Inflammatory macrophage treated with lipopolysaccharide for 4 hours (primary cell): ENCODE results near the gene PITX3.

Experiments
- DNase-seq: peaks from one replicate; pipeline ENCODE4 v3.0.0-alpha.2; 2020

The PITX3 gene

DNA sequence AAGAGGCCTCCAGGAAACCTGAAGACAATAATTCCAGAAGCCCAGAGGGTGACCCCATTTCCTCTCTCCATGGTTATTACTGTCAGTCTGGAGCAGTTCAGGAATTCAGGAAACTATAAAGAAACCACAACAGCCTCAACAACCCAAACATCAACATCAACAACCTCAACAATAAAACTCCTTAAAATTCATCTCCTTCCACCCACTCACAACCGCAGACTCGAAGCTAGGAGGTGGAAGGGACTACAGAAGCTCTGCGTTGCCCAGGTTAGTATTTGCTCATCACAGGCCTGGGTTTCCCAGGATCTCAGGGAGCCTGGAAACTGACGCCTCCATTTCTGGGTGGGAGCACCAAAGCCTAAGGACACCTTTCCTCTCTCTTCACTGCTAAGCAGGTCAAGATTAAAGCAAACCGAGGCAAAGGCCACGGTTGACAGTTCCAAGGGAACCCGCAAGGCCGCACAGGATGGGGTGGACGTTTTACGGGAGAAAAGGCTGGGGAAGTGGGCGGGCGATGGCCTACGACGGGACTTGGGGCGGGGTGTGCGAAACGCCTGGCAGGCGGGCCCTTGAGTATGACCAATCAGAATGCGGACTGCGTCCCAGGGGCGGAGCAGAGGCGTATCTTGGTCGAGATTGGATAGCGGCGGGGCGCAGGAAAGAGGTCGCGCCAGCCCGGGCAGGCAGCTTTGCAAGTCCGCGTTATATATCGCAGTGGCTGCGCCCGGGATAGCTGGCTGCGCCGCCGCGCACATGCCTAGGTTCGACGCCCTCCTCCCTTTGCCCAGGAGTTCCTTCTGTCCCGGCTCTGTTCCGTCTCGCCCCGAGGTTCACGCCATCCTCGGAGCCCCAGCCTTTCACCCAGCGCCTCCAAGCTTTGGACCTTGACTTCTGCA is 15.4 kb downstream of the PITX3 start, which contains the start of gene ELOVL3:
Gene ELOVL3, plus strand, starts transcription at position 654 of the 896 bp plus-strand sequence. CDS start 250 bp downstream, outside the sequence.
- DNase-seq: peak; percentile 93

DNA sequence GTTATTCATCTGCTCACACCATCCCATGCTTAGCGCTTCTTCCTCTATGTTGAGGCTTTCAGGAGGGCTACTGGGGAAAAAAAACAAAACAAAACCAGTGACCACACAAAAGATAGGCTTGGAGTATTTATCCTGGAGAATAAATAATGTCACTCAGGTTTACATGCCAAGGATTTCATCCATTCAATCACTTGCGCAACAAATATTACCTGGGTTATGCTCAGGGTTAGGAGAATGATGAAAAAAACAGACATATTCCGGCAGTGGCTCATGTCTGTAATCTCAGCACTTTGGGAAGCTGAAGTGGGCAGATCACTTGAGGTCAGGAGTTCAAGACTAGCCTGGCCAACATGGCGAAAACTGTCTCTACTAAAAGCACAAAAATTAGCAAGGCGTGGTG is 18.5 kb downstream of the PITX3 start:
- DNase-seq: no peak

DNA sequence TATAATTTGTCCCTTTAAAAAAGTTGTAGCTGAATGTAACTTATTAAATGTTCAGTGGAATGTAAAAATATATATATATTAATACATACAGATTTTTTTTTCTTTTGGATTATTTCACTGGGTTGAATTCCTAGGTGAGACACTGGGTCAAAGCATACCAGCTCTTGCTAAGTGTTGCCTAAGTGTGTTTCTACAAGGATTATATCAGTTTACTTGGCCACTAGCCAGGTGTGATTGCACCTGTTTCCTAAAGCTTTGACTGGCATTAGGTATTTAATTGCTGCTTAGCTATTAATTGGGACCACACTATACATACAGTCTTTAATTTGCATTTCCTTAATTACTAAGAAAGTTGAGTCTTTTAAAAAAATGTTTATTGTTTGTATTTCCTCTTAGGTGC is 20.7 kb downstream of the PITX3 start:
- DNase-seq: no peak

DNA sequence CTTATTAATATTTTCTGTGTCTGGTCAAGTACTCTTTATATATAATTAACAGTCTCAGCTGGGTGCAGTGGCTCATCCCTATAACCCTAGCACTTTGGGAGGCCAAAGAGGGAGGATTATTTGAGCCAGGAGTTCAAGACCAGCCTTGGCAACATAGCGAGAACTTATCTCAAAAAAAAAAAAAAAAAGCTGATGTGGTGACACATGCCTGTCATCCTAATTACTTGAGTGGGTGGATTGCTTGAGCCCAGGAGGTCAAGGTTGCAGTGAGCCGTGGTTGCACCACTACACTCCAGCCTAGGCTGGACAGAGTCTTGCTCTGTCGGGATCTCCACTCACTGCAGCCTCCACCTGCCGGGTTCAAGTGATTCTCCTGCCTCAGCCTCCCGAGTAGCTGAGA is 21.9 kb downstream of the PITX3 start:
- no peak for DNase-seq

DNA sequence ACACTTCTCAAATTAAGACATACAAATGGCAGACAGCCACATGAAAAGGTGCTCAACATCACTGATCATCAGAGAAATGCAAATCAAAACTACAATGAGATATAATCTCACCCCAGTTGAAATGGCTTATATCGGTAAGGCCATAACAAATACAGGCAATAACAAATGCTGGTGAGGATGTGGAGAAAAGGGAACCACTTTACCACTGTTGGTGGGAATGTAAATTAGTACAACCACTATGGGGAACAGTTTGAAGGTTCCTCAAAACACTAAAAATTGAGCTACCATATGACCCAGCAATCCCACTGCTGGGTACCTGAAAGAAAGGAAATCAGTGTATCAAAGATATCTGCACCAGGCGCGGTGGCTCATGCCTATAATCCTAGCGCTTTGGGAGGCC is 27.7 kb downstream of the PITX3 start:
- peak; percentile 33 for DNase-seq

DNA sequence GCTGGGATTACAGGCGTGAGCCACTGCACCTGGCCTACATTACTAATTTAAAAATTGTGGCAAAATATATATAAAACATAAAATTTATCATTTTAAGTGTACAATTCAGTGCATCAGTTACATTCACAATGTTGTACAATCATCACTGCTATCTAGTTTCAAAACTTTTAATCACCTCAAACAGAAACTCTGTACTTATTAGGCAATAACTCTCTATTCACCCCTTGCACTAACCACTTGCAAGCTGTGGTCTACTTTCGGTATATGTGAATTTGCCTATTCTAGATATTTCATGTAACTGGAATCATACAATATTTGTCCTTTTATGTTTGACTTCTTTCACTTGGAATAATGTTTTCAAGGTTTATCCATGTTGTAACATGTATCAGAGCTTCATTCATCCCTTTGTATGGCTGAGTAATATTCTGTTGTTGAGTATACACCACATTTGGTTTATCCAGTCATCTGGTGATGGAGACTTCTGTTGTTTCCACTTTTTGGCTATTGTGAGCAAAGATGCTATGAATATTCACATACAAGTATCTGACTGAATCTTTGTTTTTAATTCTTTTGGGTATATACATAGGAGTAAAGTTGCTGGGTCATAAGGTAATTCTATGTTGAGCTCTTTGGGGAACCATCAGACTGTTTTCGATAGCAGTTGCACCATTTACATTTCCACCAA is 29.6 kb downstream of the PITX3 start:
- DNase-seq: no peak

DNA sequence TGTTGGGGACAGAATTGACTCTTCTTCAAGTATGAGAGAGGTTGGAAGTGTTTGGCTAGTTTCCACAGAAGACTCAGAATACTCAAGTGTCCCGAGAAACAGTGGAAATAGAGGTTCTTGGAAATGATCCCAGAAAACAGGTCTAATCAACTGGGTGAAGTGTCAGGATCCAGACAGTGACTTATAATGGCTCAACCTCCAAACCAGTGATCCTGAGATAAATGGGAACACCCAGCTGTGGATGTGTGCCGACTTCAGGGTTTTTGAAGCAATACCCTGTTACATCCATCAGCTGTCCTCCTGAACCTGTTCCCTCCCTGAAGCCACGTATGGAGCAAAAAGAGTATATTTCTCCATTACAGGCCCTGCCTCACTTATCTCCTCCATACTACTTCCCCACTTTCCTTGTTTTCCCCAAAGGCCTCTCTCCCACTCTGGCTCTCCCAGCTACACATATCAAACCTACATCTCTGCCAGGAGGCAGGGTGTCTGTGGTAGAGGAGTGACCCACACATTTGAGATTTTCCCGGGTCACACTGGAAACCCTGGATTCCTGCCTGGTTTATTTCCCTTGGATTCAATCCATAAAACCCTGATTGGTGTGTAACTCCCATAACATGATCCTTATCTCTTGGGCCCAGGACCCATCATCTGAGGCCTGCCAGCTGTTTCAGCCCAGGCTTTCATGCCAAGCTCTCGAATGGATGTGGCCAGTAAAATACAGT is 32.8 kb downstream of the PITX3 start:
- no peak for DNase-seq

DNA sequence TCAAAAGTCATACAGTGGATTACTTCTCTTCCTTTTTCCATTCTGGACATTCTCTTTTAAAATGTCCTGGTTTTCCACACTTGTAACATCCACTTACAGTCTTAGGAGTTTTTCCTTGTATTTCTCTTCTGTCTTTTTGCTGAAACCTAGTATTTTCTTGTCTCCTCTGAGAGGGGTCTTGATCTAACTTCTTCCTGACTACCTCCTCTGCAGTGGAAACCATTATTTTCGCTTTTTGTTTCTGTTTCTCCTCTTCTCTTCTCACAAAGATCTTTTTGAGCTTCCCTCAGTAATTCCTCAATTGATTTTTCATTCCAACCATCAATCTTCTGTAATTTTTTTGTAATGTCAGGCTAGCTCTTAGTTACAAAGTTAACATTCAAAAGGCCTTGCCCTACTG is 38.9 kb downstream of the PITX3 start:
- DNase-seq: peak; percentile 35

DNA sequence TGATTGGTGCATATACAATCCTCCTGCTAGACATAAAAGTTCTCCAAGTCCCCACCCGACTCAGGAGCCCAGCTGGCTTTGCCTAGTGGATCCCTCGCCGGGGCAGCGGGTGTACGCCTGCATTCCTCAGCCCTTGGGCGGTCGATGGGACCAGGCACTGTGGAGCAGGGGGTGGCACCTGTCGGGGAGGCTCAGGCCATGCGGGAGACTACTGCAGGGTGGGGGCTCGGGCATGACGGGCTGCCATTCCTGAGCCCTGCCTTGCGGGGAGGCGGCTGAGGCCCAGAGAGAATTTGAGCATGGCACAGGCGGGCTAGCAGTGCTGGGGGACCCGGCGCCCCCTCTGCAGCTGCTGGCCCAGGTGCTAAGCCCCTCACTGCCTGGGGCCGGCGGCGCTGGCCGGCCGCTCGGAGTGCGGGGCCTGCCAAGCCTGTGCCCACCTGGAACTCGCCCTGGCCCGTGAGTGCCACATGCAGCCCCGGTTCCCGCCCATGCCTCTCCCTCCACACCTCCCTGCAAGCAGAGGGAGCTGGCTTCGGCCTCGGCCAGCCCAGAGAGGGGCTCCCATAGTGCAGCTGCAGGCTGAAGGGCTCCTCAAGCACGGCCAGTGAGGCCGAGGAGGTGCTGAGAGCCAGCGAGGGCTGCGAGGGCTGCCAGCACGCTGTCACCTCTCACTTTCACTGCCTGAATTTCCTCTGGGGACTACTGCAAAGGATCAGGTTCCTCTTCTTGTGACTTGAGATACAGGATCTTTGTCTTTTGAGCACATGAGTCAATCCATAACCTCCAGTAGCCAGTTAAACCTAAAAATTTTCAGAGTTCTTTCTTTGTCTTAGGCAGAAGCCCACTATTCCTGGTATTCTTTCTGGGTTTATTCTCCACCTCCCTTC is 40.3 kb downstream of the PITX3 start:
- peak; percentile 61 for DNase-seq

DNA sequence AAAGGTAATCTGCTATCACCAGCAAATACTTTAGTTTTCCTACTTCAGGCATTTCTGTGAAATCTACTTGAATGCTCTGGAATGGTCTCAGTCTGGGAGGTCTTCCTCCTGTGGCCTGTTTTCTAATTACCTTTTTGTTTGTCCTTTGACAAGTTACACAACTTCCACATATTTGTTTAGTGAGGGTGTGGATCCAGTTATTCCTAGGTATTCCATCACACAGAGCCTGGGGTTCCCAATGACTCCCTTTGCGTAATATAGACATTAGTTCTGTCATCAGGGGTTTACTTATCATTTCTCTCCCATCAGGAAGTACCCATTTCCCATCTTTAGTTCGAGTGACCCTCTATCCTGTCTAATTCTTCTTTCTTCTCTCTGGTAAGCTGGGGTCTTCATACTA is 43.3 kb downstream of the PITX3 start:
- DNase-seq: no peak

DNA sequence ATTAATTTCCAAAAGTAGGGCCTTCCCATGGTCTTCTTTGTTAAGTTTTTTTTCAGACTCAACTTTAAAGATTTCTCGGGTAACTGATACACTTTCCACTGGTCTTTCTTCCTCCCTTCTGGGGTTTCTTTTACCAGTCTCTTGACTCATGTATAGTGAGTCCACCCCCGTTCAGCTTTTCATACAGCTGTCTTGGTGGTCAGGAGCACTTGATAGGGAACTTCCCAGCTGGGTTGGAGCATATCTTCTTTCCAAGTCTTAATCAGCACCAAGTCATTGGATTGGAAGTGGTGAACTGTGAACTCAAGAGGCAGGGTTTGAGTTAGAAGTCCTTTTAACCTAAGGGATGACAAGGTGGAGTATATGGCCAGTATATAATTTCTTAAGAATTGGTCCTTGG is 44.4 kb downstream of the PITX3 start:
- DNase-seq: peak; percentile 39

DNA sequence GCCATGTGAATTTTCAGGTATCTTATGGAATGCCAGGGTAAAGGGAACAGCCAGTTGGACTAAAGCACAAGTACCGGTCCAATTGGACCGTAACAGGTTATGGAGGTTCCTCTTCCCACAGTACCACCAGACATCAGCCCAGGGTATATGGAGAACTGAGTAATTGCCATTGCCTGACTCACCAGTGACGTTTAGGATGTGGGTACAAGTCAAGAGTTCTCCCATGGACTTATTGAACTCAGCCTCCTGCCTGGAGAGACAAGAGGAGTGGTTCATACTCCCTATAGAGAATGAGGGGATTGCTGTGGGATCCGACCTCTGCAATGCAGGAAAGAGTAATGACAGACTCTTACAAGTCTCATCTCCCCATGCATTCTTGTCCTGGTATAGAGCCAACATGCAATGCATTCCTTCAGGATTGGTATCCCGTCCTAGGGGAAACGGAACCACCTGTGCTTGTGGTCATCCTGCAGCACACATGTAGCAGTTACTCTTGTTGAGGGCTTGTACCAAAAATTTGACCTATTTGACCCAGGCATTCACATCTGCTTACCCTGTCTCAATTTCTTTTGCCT is 45.9 kb downstream of the PITX3 start:
- DNase-seq: peak; percentile 37

DNA sequence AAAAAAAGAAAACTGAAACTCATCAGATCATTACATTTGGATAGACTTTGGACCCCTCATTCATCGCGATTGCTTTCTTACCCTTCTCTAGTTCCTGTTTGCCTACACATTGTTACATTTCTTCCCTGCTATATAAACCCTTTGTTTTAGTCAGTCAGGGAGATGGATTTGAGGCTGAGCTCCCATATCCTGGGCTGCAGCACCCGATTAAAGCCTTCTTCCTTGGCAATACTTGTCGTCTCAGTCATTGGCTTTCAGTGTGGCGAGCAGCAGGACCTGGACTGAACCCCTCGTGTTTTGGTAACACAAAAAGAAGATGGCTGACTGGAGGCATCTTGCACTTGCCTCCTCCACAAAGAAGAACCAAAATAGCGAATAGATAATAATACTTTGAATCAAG is 49.4 kb downstream of the PITX3 start:
- no peak for DNase-seq

DNA sequence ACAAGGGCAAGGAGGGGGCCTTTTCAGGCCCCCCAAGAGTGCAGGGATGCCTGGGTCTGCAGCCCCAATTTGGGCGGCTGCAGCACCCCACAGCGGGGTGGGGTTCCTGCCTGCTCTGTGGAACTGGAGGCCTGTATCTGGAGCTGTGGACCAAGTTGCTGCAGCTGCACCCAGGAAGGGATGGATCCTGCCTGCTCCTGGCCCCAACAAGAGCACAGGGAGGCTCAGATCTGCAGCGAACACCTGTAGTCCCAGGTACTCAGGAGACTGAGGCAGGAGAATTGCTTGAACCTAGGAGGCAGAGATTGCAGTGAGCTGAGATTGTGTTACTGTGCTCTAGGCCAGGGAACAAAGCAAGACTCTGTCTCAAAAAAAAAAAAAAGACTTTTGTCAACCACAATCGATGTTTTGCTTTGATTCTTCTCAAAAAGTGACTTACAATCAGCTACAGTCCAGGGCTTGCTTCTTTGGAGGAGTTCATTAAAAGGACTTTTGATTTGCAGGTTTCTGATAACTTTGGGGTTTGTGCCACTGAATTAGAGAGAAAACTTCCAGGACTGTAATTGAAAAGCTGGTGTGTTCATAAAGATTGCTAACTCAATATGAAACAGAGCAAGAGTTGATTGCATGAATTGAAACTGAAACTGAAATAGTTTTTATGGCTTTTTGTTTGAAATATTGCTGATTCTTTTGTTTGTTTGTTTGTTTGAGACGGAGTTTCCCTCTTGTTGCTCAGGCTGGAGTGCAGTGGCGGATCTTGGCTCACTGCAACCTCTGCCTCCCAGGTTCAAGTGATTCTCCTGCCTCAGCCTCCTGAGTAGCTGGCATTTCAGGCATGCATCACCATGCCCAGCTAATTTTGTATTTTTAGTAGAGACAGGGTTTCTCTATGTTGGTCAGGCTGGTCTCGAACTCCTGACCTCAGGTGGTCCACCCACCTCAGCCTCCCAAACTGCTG is 52.1 kb downstream of the PITX3 start:
- DNase-seq: peak; percentile 85

DNA sequence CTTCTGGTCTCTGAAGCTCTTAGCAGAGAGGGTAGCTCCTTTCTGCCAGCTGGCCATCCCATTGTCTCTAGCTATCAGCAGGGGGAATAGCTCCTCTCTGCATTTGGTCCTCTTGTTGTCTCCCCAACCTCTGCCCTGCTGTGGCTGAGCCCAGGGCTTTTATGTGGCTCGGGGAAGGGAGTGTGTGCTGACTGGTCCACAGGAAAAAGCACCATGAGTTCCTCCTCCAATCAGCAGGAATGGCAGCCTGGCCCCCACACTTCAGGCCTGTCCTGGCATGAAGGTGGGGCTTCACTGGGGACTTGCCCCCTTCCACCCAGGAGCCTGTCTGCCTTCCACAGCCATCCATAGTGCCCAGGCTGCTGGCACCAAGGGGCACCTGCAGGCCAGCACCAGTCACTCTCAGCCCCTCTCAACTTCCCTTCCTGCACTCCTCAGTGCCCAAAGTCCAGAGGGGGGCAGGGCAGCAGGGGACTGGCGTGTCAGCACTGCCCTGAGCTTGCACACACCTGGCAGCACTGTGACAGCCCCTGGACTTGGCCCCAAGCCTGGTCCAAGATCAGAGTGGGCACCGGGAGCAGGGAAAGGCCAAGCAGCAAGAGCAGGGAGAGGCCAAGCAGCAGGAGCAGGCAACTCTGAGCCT is 52.9 kb downstream of the PITX3 start:
- no peak for DNase-seq

DNA sequence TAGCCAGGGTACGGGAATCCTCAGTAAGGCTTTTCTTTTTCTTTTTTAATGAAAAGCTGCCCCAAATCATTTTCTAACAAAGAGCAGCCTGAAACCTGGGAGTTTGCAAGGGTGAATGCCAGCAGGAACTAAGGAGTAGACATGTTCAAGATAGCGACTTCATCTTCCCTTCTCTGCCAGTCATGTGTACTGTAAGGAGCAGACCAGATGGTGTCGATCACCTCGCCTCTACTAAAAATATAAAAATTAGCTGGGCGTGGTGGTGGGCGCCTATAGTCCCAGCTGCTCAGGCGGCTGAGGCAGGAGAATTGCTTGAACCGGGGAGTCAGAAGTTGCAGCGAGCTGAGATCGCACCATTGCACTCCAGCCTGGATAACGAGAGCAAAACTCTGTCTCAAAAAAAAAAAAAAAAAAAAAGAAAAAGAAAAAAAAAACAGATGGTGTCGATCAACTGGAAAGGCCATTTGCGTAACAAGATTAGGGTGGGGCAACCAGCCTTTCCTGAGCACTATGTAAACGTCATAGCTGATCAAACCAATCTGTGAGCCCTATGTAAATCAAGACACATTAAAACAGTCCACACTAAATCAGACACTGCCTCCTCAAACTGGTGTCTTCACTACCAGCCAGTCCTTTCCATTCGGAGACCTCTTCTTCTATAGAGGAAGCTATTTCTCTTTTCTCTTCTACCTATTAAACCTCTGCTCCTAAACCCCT is 55.3 kb downstream of the PITX3 start:
- peak; percentile 22 for DNase-seq

DNA sequence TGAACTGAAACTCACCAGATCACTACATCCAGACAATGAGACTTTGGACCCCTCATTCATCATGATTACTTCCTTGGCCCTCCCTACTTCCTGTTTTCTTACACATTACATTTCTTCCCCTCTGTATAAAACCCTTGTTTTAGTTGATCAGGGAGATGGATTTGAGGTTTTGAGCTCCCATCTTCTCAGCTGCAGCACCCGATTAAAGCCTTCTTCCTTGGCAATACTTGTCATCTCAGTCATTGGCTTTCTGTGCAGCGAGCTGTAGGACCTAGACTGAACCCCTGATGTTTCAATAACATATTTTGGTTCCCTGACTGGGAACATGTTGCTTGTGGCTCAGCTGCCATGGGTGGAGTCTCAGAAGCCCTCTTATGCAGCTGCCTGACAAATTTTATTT is 56.0 kb downstream of the PITX3 start:
- DNase-seq: no peak

DNA sequence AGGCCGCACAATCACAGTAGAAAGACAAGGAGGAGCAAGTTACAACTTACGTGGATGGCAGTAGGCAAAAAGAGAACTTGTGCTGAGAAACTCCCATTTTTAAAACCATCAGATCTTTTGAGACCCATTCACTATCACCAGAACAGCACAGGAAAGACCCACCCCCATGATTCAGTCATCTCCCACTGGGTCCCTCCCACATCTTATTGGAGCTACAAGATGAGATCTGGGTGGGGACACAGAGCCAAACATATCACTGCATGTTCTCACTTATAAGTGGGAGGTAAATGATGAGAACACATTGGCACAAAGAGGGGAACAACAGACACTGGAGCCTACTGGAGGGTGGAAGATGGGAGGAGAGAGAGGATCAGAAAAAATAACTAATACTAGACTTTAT is 56.7 kb downstream of the PITX3 start:
- no peak for DNase-seq
